A549 (cell line): Measurements from ENCODE around the gene NR1D1. TPM values are rescaled to one million over a fixed set of nuclear protein-coding genes. Genes with fewer than 3 reads are reported as not detected.

Source experiments
- ATAC-seq, 2 experiments: fragments of 200-7000 bp in 1 of 2; fragments of >200 bp in 1 of 2; cut with Nextera tagmentation in 1 of 2; cut with Tn5 transposase in 1 of 2; 3 replicates each; pipeline versions ENCODE4 v1.8.0 to v1.9.1; 2018 to 2020; ENCODE audit warnings: mild to moderate bottlenecking in 1 of 2, moderate library complexity in 1 of 2
- CTCF ChIA-PET: fragments of 300-600 bp; sonication (Branson Sonifier 250); formaldehyde crosslinking; extraction: SDS; loops from one replicate; lab custom pipeline; 2021; ENCODE audit warnings: antibody characterized with exemption, inconsistent platforms; lab: Yijun Ruan, JAX
- POLR2A ChIA-PET: fragments of 350-600 bp; formaldehyde crosslinking; extraction: SDS; loops from one replicate; lab custom pipeline; 2021; ENCODE audit warnings: antibody characterized with exemption, inconsistent platforms; lab: Yijun Ruan, JAX
- DNase-seq, 2 experiments: peaks; one replicate each; pipeline versions ENCODE4 v3.0.0 to v3.0.0-alpha.2; 2011 to 2016; ENCODE audit warnings: low read depth in 1 of 2, low spot score in 1 of 2
- FAIRE-seq: peaks from 2 replicates; lab custom pipeline; 2011; peaks lifted over from hg19 to GRCh38; lab: Jason Lieb, UNC
- H3K27ac ChIP-seq, 2 experiments: fragments of >200 bp; sonication (Bioruptor Twin); formaldehyde crosslinking; 3 replicates each; pipeline ENCODE4 v1.5.1; 2016 to 2017
- H3K4me1 ChIP-seq: fragments of >200 bp; sonication (Bioruptor Twin); formaldehyde crosslinking; 3 replicates; pipeline ENCODE4 v1.6.1; 2016
- H3K4me2 ChIP-seq: fragments of >200 bp; sonication (Bioruptor Twin); formaldehyde crosslinking; 3 replicates; pipeline ENCODE4 v1.6.1; 2016
- H3K4me3 ChIP-seq: fragments of >200 bp; sonication (Bioruptor Twin); formaldehyde crosslinking; 3 replicates; pipeline ENCODE4 v1.5.1; 2016
- H3K9me3 ChIP-seq: fragments of >200 bp; sonication (Bioruptor Twin); formaldehyde crosslinking; 3 replicates; pipeline ENCODE4 v1.6.1; 2016
- ATOH8 ChIP-seq: fragments of 250-450 bp; sonication (Bioruptor Pico); IDR thresholded peaks from 2 replicates; pipeline ENCODE4 v1.5.0; 2020; ENCODE audit warnings: low read depth, mild to moderate bottlenecking, moderate library complexity
- CHD2 ChIP-seq: fragments of 150-350 bp; IDR thresholded peaks from 2 replicates; pipeline ENCODE4 v1.6.1; 2014; ENCODE audit warnings: low read length; ENCODE audit not compliant: partially characterized antibody
- CHD4 ChIP-seq: fragments of 200-600 bp; sonication (generic); IDR thresholded peaks from 2 replicates; pipeline ENCODE4 v1.6.1; 2016; ENCODE audit warnings: antibody characterized with exemption, mild to moderate bottlenecking, borderline replicate concordance
- CTCF ChIP-seq: fragments of >200 bp; sonication (Bioruptor Twin); formaldehyde crosslinking; IDR thresholded peaks from 3 replicates; pipeline ENCODE4 v1.5.1; 2016
- ELK1 ChIP-seq: fragments of 150-350 bp; IDR thresholded peaks from 2 replicates; pipeline ENCODE4 v1.6.1; 2014; ENCODE audit warnings: low read depth, mild to moderate bottlenecking, low read length
- ESRRA ChIP-seq: fragments of 150-350 bp; IDR thresholded peaks from 2 replicates; pipeline ENCODE4 v1.6.1; 2014; ENCODE audit warnings: mild to moderate bottlenecking, low read length, borderline replicate concordance
- HEYL ChIP-seq: fragments of 250-450 bp; sonication (Bioruptor Pico); IDR thresholded peaks from 2 replicates; pipeline ENCODE4 v1.8.0; 2021; ENCODE audit warnings: mild to moderate bottlenecking, moderate library complexity
- HOXA7 ChIP-seq: fragments of 250-450 bp; sonication (Bioruptor Pico); IDR thresholded peaks from 2 replicates; pipeline ENCODE4 v1.5.0; 2020; ENCODE audit warnings: mild to moderate bottlenecking, moderate library complexity
- HOXB13 ChIP-seq: fragments of 250-450 bp; sonication (Bioruptor Pico); IDR thresholded peaks from 2 replicates; pipeline ENCODE4 v1.5.0; 2020; ENCODE audit warnings: low read depth, mild to moderate bottlenecking, moderate library complexity
- JUN ChIP-seq, 2 experiments: fragments of >200 bp; sonication (Bioruptor Twin); formaldehyde crosslinking; IDR thresholded peaks; 2 replicates in 1 of 2; 3 replicates in 1 of 2; pipeline ENCODE4 v1.6.1; 2016 to 2017
- KDM5A ChIP-seq: fragments of 200-600 bp; sonication (generic); IDR thresholded peaks from 2 replicates; pipeline ENCODE4 v1.6.1; 2016; ENCODE audit warnings: antibody characterized with exemption, mild to moderate bottlenecking
- MAZ ChIP-seq: fragments of 150-350 bp; IDR thresholded peaks from 2 replicates; pipeline ENCODE4 v1.6.1; 2014; ENCODE audit warnings: antibody characterized with exemption, low read depth, low read length, borderline replicate concordance
- PBX3 ChIP-seq: IDR thresholded peaks from 2 replicates; pipeline ENCODE4 v1.6.1; 2012
- RAD21 ChIP-seq, 2 experiments: fragments of >200 bp in 1 of 2; sonication (Bioruptor Twin) in 1 of 2; formaldehyde crosslinking in 1 of 2; IDR thresholded peaks in 1 of 2; conservative IDR thresholded peaks in 1 of 2; 2 replicates in 1 of 2; 3 replicates in 1 of 2; pipeline ENCODE4 v1.6.1; 2012 to 2018; ENCODE audit warnings: inconsistent platforms in 1 of 2
- RARB ChIP-seq: fragments of 250-450 bp; sonication (Bioruptor Pico); IDR thresholded peaks from 2 replicates; pipeline ENCODE4 v1.8.0; 2021; ENCODE audit warnings: mild to moderate bottlenecking, moderate library complexity
- SMC3 ChIP-seq: fragments of >200 bp; sonication (Bioruptor Twin); formaldehyde crosslinking; IDR thresholded peaks from 3 replicates; pipeline ENCODE4 v1.6.1; 2018; ENCODE audit warnings: inconsistent platforms
- WGBS: methylation state at CpG from one replicate; pipeline ENCODE4 v1.1.6; 2017; ENCODE audit errors: missing lambda C conversion rate; 5-methylcytosine and 5-hydroxymethylcytosine counted together
- polyA plus RNA-seq, 4 experiments: library from polyadenylated mRNA; depleted of rRNA in 3 of 4; stranded (reverse); fragments of >200 nt; fragmentation: RNase III in 1 of 4; extraction: RNeasy Plus Mini Kit Qiagen cat#74134 plus additional on column Dnase treatment in 1 of 4; gene quantifications; 2 replicates in 3 of 4; 3 replicates in 1 of 4; pipeline ENCODE4 v1.2.3, GENCODE V29; 2011 to 2017

The NR1D1 gene
- polyA plus RNA-seq, 2 of the 4 experiments (the other 2 are of a cell fraction): 1.2 to 4.4 TPM

GRCh38 chr17:40086150-40087044 lies 14.0 kb downstream of the NR1D1 start:
- Histone ChIP-seq H3K4me3 (no peak overlapping the region), H3K4me1 (peaks cover 15% of the 10 kb centered on the region), H3K9me3 (no peaks in the 10 kb centered on the region), H3K4me2 (no peak overlapping the region), H3K27ac (no peak overlapping the region)
- FAIRE-seq (peak; percentile 74), ATAC-seq (peak; percentile 52 to 84; a peak in 4 of 6 replicates), DNase-seq (peak; percentile 70 to 85)
- ChIA-PET POLR2A (interaction anchor here (0.8 to 1.0 kb wide), 2 partner anchors 12 to 15 kb away, joined by 3 to 5 read pairs; no protein-coding TSS in a partner anchor), CTCF (interaction anchor here (0.6 to 18.9 kb wide), 31 partner anchors 12 to 268 kb away, joined by 3 to 919 read pairs (median 4); partner anchors contain the start of genes CSF3, MED24, MSL1 and NR1D1)
- TF ChIP-seq KDM5A (peak; percentile 36; the same call in 1 of the 2 replicates), SMC3 (peak; percentile 97), CTCF (peak; percentile 95), HOXB13 (CRISPR knock-in tag) (no peak), ESRRA (no peak), RAD21 (conservative IDR thresholded peaks at IDR 0.05 in 1 of 2, IDR thresholded peaks at IDR 0.05 in 1 of 2) (peak; percentile 97)
- WGBS: 51% methylated on average over 17 of the region's 17 CpGs

- 0 out of 3 replicates have a peak, but pooled peaks cover 9% of the 10 kb centered on the region for H3K4me1 ChIP-seq
- POLR2A ChIA-PET: interaction anchor here (0.8 kb wide), 1 partner anchor 30 kb away, joined by 3 read pairs; the partner anchor contains the start of gene MED24
- no peak overlapping the region for H3K4me3 ChIP-seq
- CTCF ChIA-PET: interaction anchor here (1.0 to 18.9 kb wide), 9 partner anchors 14 to 372 kb away, joined by 3 to 919 read pairs (median 83); partner anchors contain the start of genes CSF3, MED24, NR1D1 and THRA
- 94% methylated on average over 14 of the region's 14 CpGs for WGBS
- H3K9me3 ChIP-seq: no peaks in the 10 kb centered on the region
- no peak overlapping the region for H3K27ac ChIP-seq
- ATAC-seq (no peak), DNase-seq (no peak), FAIRE-seq (no peak)
- no peak for TF ChIP-seq ELK1
- no peak for TF ChIP-seq RARB (CRISPR knock-in tag)
- no peak for TF ChIP-seq HOXA7
- TF ChIP-seq MAZ: no peak
- TF ChIP-seq JUN (IDR thresholded peaks at IDR 0.05): no peak
- TF ChIP-seq HEYL (CRISPR knock-in tag): no peak
- no peak for TF ChIP-seq PBX3
- TF ChIP-seq KDM5A: no peak
- no peak for TF ChIP-seq ESRRA
- TF ChIP-seq CHD2: no peak
- TF ChIP-seq CHD4: no peak
- no peak for TF ChIP-seq CTCF
- no peak for TF ChIP-seq RAD21 (conservative IDR thresholded peaks at IDR 0.05 in 1 of 2, IDR thresholded peaks at IDR 0.05 in 1 of 2)
- TF ChIP-seq ATOH8 (CRISPR knock-in tag): no peak
- no peak overlapping the region for H3K4me2 ChIP-seq
Observed at GRCh38 chr17:40084477-40084876, 15.9 kb downstream of the NR1D1 start.
